ENCODE measurements around the gene CEPT1.

Gene CEPT1

GRCh38 chr1:111126354-111126753, 13.7 kb upstream of the CEPT1 start:
- peak overlapping the region; percentile 81 for H3K4me2 ChIP-seq (ENCODE audit: low read length)

GRCh38 chr1:111127923-111128643, 11.9 kb upstream of the CEPT1 start:
- H4K20me1 ChIP-seq (ENCODE audit: insufficient read depth, low read length) = no peaks in the 10 kb centered on the region
- no peak overlapping the region for H2AFZ ChIP-seq (ENCODE audit: low read depth, low read length)
- peak overlapping the region; percentile 100 for H3K27ac ChIP-seq (ENCODE audit: low read length)
- H3K4me2 ChIP-seq (ENCODE audit: low read length) = peak overlapping the region; percentile 81
- H3K27me3 ChIP-seq (ENCODE audit: low read depth, low read length) = no peaks in the 10 kb centered on the region
- H3K4me3 ChIP-seq (ENCODE audit: low read length) = peak overlapping the region; percentile 59
- no peak for TF ChIP-seq EZH2phosphoT487 (IDR thresholded peaks at IDR 0.05; ENCODE audit: low read depth)
- no peak for TF ChIP-seq CTCF (IDR thresholded peaks at IDR 0.05; ENCODE audit: low read depth, low read length)
- H3K36me3 ChIP-seq (replicated peaks; ENCODE audit: low read depth, low read length) = peaks cover 29% of the 10 kb centered on the region
- no peaks in the 10 kb centered on the region for H3K9me3 ChIP-seq (ENCODE audit: insufficient read depth, low read length)
- H3K9ac ChIP-seq (ENCODE audit: low read length) = peak overlapping the region; percentile 73
- peaks cover 69% of the 10 kb centered on the region for H3K4me1 ChIP-seq (ENCODE audit: low read length)
- peaks cover 9% of the 10 kb centered on the region for H3K79me2 ChIP-seq (ENCODE audit: low read length)

More at GRCh38 chr1:111126354-111126753, 13.7 kb upstream of the CEPT1 start:
- H3K4me3 ChIP-seq (ENCODE audit: low read length) = peak overlapping the region; percentile 39
- H3K27me3 ChIP-seq (ENCODE audit: low read depth, low read length) = no peaks in the 10 kb centered on the region
- no peak for TF ChIP-seq EZH2phosphoT487 (IDR thresholded peaks at IDR 0.05; ENCODE audit: low read depth)
- H3K9me3 ChIP-seq (ENCODE audit: insufficient read depth, low read length) = no peaks in the 10 kb centered on the region
- peaks cover 52% of the 10 kb centered on the region for H3K4me1 ChIP-seq (ENCODE audit: low read length)
- H3K27ac ChIP-seq (ENCODE audit: low read length) = peak overlapping the region; percentile 100
- peak overlapping the region; percentile 73; the same call in 1 of the 2 replicates for H3K9ac ChIP-seq (ENCODE audit: low read length)
- no peak overlapping the region for H2AFZ ChIP-seq (ENCODE audit: low read depth, low read length)
- peaks cover 9% of the 10 kb centered on the region for H3K79me2 ChIP-seq (ENCODE audit: low read length)
- H4K20me1 ChIP-seq (ENCODE audit: insufficient read depth, low read length) = no peaks in the 10 kb centered on the region
- peaks cover 36% of the 10 kb centered on the region for H3K36me3 ChIP-seq (replicated peaks; ENCODE audit: low read depth, low read length)

GRCh38 chr1:111129376-111129775, 10.6 kb upstream of the CEPT1 start:
- H3K9ac ChIP-seq (ENCODE audit: low read length) = peak overlapping the region; percentile 70
- H3K27me3 ChIP-seq (ENCODE audit: low read depth, low read length) = no peaks in the 10 kb centered on the region
- H4K20me1 ChIP-seq (ENCODE audit: insufficient read depth, low read length) = no peaks in the 10 kb centered on the region
- peaks cover 21% of the 10 kb centered on the region for H3K36me3 ChIP-seq (replicated peaks; ENCODE audit: low read depth, low read length)
- TF ChIP-seq EZH2phosphoT487 (IDR thresholded peaks at IDR 0.05; ENCODE audit: low read depth) (no peak), CTCF (IDR thresholded peaks at IDR 0.05; ENCODE audit: low read depth, low read length) (no peak)
- no peaks in the 10 kb centered on the region for H3K9me3 ChIP-seq (ENCODE audit: insufficient read depth, low read length)
- H3K4me2 ChIP-seq (ENCODE audit: low read length) = peak overlapping the region; percentile 65
- peaks cover 78% of the 10 kb centered on the region for H3K4me1 ChIP-seq (ENCODE audit: low read length)
- no peak overlapping the region for H2AFZ ChIP-seq (ENCODE audit: low read depth, low read length)
- H3K27ac ChIP-seq (ENCODE audit: low read length) = peak overlapping the region; percentile 100
- H3K79me2 ChIP-seq (ENCODE audit: low read length) = peaks cover 13% of the 10 kb centered on the region
- peak overlapping the region; percentile 54 for H3K4me3 ChIP-seq (ENCODE audit: low read length)

- H3K9me3 ChIP-seq (ENCODE audit: insufficient read depth, low read length) = no peaks in the 10 kb centered on the region
- peak overlapping the region; percentile 80 for H3K27ac ChIP-seq (ENCODE audit: low read length)
- no peak overlapping the region for H3K4me3 ChIP-seq (ENCODE audit: low read length)
- H2AFZ ChIP-seq (ENCODE audit: low read depth, low read length) = no peak overlapping the region
- H3K79me2 ChIP-seq (ENCODE audit: low read length) = peaks cover 6% of the 10 kb centered on the region
- H3K27me3 ChIP-seq (ENCODE audit: low read depth, low read length) = no peaks in the 10 kb centered on the region
- no peaks in the 10 kb centered on the region for H4K20me1 ChIP-seq (ENCODE audit: insufficient read depth, low read length)
- H3K4me2 ChIP-seq (ENCODE audit: low read length) = peak overlapping the region; percentile 26
- H3K36me3 ChIP-seq (replicated peaks; ENCODE audit: low read depth, low read length) = peaks cover 16% of the 10 kb centered on the region
- H3K4me1 ChIP-seq (ENCODE audit: low read length) = peaks cover 83% of the 10 kb centered on the region
- H3K9ac ChIP-seq (ENCODE audit: low read length) = peak overlapping the region; percentile 19; the same call in 1 of the 2 replicates
- TF ChIP-seq CTCF (IDR thresholded peaks at IDR 0.05; ENCODE audit: low read depth, low read length) (no peak), EZH2phosphoT487 (IDR thresholded peaks at IDR 0.05; ENCODE audit: low read depth) (no peak)
These were observed 8.3 kb upstream of the CEPT1 start for GRCh38 chr1:111131693-111132092.
